IgD-negative memory B cell (primary cell): Measurements from ENCODE around the gene MTPN. TPM values are rescaled to one million over a fixed set of nuclear protein-coding genes. Genes with fewer than 3 reads are reported as not detected.

ENCODE experiments used
- H3K27ac Mint-ChIP-seq, 3 donors: one replicate each; pipeline ENCODE4 v1.8.0; 2020 to 2022; ENCODE audit warnings: mild to moderate bottlenecking in 3 of 3, mixed read lengths in 3 of 3, moderate library complexity in 1 of 3
- H3K27me3 Mint-ChIP-seq: one replicate; pipeline ENCODE4 v1.8.0; 2021; ENCODE audit warnings: mixed read lengths
- H3K36me3 Mint-ChIP-seq: one replicate; pipeline ENCODE4 v1.8.0; 2020; ENCODE audit warnings: mild to moderate bottlenecking, mixed read lengths
- H3K4me1 Mint-ChIP-seq, 3 donors: one replicate each; pipeline ENCODE4 v1.8.0; 2020 to 2022; ENCODE audit warnings: mixed read lengths in 3 of 3, mild to moderate bottlenecking in 1 of 3
- H3K4me3 Mint-ChIP-seq, 4 donors: one replicate each; pipeline ENCODE4 v1.8.0; 2020 to 2022; ENCODE audit warnings: mild to moderate bottlenecking in 4 of 4, mixed read lengths in 4 of 4, moderate library complexity in 3 of 4
- H3K9me3 Mint-ChIP-seq, 3 donors: one replicate each; pipeline ENCODE4 v1.8.0; 2020 to 2021; ENCODE audit warnings: mixed read lengths in 3 of 3, mild to moderate bottlenecking in 1 of 3
- polyA plus RNA-seq: library from polyadenylated mRNA; unstranded; fragments of 300-500 nt; fragmentation: Illumina TruSeq; gene quantifications from one replicate; pipeline ENCODE4 v1.2.3, GENCODE V29; 2021

The MTPN gene
- polyA plus RNA-seq, 1 donor from 2014 or later, result 235 TPM

DNA sequence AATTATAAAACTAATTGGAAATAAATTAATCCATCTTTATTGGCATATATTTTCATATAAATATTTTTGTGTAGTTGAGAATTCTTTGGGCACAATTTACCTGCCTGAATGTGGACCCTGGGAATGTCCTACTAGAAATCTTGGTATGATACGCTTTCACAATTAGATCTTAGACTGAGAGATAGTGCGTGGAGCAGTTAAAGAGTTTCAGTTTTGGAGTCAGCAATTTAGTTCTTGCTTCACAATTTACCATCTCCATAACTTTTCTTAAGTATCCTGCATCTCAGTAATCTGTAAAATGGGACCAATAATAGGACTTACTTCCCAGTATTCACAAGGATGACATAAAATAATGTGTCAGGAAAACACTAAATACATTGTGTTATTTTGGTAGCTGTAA, 2.0 kb downstream of the MTPN start:
- H3K4me1 Mint-ChIP-seq, result peaks cover 38 to 53% (median 48%) of the 10 kb centered on the region in 3 donors
- peaks cover 9% of the 10 kb centered on the region for H3K36me3 Mint-ChIP-seq
- H3K27ac Mint-ChIP-seq, result peak overlapping the region; percentile 89 to 98 (median 94)
- H3K9me3 Mint-ChIP-seq, result peaks cover 0 to 2% (median 0%) of the 10 kb centered on the region in 3 donors
- H3K27me3 Mint-ChIP-seq, result peaks cover 2% of the 10 kb centered on the region
- H3K4me3 Mint-ChIP-seq, result peak overlapping the region; percentile 94 to 98 (median 97)

DNA sequence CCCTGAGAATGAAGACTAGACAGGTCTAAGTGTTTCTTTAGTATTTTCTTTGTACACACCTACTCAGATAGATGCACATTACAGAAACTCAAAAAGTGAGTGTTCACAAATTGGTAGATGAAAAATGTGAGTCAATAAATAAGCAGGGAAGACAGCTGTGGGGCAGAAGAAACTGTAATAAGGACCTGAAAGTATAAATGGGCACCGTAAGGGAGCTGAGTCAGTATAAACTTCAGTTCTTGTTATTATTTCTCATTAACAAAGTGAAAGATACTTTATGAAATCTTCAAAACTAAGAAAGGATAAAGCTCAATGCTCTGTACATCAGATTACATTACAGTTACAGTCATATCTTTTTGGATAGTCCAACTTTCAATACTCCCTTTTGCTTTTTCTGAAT, 2.5 kb downstream of the MTPN start:
- Mint-ChIP-seq H3K36me3 (peaks cover 9% of the 10 kb centered on the region), H3K9me3 (peaks cover 0 to 2% (median 0%) of the 10 kb centered on the region in 3 donors), H3K27ac (peak overlapping the region; percentile 25 to 98 (median 94)), H3K27me3 (peaks cover 2% of the 10 kb centered on the region), H3K4me3 (peak overlapping the region; percentile 94 to 98 (median 97)), H3K4me1 (peaks cover 38 to 52% (median 47%) of the 10 kb centered on the region in 3 donors)

DNA sequence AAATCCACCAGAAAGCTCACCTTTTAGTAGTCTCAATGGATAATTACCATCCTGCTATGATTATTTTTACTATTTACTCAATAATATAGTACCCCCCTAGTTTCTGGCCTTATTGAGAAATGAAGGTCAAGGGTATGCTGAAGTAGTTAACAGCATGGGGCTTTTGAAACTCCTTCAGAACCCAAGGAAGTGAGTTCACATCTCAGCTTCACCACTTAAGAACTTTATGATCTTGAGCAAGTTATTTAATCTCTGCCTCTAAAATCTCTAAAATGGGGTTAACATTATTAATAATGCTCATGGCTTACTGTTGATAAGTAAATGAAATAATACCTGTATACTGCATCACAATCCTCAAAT, 5.8 kb downstream of the MTPN start:
- Mint-ChIP-seq H3K9me3 (no peaks in the 10 kb centered on the region), H3K27me3 (no peaks in the 10 kb centered on the region), H3K36me3 (peaks cover 17% of the 10 kb centered on the region), H3K4me3 (peak overlapping the region; percentile 57 to 73 (median 68)), H3K4me1 (peaks cover 54 to 57% (median 56%) of the 10 kb centered on the region in 3 donors), H3K27ac (peak overlapping the region; percentile 21 to 84 (median 68))

DNA sequence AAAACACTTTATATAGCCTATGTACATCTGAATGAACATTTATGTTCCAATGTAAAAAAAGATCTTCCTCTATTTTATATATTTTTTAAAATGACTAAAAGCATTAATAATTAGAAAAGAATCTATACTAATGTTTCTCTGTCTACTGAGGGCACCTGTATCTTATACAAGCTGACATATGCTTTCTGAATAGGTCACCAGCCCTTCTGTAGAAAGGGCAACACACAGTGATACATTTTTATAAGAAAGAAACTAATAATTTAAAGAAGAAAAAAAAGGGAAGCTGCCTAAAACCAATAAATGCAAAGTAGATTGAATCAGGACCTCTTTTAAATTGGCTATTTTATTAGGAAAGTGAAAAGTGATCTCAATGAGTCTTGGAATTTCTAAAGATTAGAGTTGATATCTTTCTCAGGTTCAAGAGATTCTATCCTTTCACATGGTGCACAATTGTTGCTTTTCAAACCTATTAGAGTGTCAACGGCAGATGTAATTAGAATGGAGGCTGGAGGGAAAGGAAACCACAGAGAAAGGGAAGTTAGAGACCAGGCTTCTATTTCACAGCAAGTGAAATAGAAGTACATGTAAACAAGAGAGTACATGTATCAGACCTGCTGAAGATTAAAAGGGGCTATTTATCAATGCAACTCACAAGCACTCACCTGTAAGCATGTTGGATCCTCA, 6.3 kb downstream of the MTPN start:
- Mint-ChIP-seq H3K9me3 (no peaks in the 10 kb centered on the region), H3K36me3 (peaks cover 17% of the 10 kb centered on the region), H3K27ac (peak overlapping the region; percentile 21 to 84 (median 68)), H3K4me1 (peaks cover 59 to 62% (median 62%) of the 10 kb centered on the region in 3 donors), H3K4me3 (peak overlapping the region; percentile 57 to 73 (median 68)), H3K27me3 (no peaks in the 10 kb centered on the region)

DNA sequence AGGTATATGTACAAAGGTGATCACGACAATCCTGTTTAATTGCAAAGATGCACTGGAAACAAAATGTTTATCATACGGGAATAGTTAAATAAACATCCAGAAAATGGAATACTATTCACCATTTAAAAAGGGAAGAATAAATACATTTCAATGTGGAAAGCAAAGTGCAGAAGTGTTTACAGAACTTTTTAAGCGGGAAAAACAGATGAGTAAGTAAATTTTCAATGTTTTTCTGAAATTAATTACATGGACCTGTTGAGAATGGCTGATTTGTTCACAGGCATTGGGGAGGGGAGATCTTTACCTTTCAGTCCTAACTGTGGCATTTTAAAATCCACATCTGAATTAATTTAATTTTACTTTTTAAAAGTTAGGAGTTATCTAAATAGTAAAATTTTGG, 7.1 kb downstream of the MTPN start:
- Mint-ChIP-seq H3K36me3 (peaks cover 15% of the 10 kb centered on the region), H3K27me3 (no peaks in the 10 kb centered on the region), H3K4me3 (peak overlapping the region in 2 of 4 donors; percentile 54 to 80), H3K9me3 (no peaks in the 10 kb centered on the region), H3K27ac (no peak overlapping the region), H3K4me1 (peaks cover 66 to 67% (median 67%) of the 10 kb centered on the region in 3 donors)

DNA sequence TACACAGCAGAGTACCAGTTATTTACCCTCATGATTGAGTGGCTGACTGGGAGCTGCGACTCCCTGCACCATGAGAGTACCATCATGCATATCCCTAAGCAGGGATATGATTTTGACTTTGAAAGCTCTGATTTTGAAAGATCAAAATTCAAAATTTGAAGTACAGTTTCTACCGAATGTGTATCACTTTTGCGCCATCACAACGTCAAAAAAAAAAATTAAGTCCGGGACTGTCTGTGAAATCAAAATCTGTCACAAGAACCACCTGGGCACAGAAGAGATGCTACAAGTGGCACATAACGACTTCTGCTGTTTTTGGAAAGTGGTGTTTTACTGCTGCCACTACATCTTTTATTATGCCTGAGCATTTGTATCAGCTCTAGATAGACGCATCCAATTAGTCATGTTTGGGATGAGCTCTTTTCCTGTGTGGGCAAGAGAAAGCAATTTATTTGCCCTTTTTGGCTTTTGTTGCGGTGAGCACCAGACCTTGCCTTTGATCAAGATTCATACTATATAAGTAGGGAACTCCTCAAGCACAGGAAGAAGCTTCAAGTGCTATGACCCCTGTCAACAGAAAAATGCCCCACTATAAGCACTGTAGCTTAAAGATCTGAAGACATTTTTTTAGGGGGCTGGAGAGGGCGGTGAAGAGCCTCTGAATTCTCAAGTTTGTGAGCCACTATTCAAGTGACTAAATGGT, 10.7 kb downstream of the MTPN start:
- Mint-ChIP-seq H3K4me1 (peaks cover 69 to 78% (median 74%) of the 10 kb centered on the region in 3 donors), H3K9me3 (no peaks in the 10 kb centered on the region), H3K27ac (peak overlapping the region; percentile 1 to 78 (median 62)), H3K36me3 (peaks cover 11% of the 10 kb centered on the region), H3K27me3 (no peaks in the 10 kb centered on the region), H3K4me3 (peak overlapping the region; percentile 42 to 72 (median 55))

DNA sequence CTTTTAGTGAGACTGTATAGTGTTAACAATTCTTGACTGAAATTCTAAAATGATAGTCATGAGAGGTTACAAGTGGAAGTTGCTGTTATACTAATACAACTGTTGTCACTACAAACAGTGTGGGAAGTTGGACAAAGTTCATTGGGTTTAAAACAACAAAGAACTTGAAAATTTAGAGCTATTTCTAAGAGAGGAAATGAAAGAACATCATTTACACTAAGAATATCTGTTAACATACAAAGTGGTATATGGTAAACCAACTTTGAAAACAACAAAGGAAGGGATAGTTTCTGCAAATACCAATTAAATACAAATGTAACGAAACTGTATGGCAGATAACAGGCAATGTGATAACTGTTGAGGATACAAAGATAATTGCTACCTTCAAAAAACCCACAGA, 11.6 kb downstream of the MTPN start:
- Mint-ChIP-seq H3K36me3 (peaks cover 11% of the 10 kb centered on the region), H3K4me3 (peak overlapping the region; percentile 13 to 72 (median 55)), H3K27me3 (no peaks in the 10 kb centered on the region), H3K4me1 (peaks cover 70 to 81% (median 74%) of the 10 kb centered on the region in 3 donors), H3K9me3 (no peaks in the 10 kb centered on the region), H3K27ac (peak overlapping the region in 1 of 3 donors; percentile 55)

DNA sequence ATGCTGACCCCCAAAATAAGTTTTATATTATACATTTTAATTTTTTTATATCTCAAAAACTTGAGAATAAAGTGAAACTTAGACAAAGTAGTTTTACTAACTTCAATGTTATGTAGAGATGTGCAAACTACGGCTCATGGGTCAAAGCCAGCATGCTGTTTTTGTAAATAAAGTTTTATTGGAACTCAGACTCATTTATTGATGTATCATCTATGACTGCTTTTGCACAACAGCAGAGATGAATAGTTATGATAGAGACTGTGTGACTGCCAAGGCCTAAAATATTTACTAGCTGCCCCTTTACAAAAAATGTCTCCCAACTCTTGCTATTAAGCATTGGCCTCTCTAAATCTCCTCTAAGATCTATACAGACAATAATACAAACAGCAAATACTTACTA, 12.4 kb downstream of the MTPN start:
- Mint-ChIP-seq H3K4me1 (peaks cover 70 to 85% (median 78%) of the 10 kb centered on the region in 3 donors), H3K27ac (peak overlapping the region in 1 of 3 donors; percentile 73), H3K4me3 (peak overlapping the region in 3 of 4 donors; percentile 30 to 84 (median 68)), H3K27me3 (no peaks in the 10 kb centered on the region), H3K9me3 (no peaks in the 10 kb centered on the region), H3K36me3 (peaks cover 14% of the 10 kb centered on the region)

DNA sequence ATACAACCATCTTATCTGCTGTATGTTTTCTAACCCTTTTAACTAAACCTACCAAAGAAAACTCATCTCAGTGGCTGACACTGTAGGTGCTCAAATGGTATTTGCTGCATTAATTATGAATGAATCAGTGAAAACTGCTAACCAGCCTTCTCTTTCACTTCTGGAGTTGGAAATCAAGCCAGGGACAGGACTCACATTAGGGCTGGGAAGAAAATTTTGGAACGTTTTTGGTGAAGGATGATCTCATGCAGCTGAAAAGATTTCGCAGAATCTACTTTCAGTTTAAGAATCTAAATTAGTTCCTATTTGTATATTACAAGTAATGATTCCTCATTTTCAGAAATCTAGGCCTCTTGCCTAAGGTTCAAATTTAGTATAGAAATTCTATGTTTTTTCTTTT, 12.9 kb downstream of the MTPN start:
- no peaks in the 10 kb centered on the region for H3K27me3 Mint-ChIP-seq
- peaks cover 12% of the 10 kb centered on the region for H3K36me3 Mint-ChIP-seq
- peak overlapping the region in 3 of 4 donors; percentile 30 to 82 (median 63) for H3K4me3 Mint-ChIP-seq
- peak overlapping the region in 1 of 3 donors; percentile 73 for H3K27ac Mint-ChIP-seq
- no peaks in the 10 kb centered on the region for H3K9me3 Mint-ChIP-seq
- peaks cover 72 to 85% (median 78%) of the 10 kb centered on the region in 3 donors for H3K4me1 Mint-ChIP-seq

DNA sequence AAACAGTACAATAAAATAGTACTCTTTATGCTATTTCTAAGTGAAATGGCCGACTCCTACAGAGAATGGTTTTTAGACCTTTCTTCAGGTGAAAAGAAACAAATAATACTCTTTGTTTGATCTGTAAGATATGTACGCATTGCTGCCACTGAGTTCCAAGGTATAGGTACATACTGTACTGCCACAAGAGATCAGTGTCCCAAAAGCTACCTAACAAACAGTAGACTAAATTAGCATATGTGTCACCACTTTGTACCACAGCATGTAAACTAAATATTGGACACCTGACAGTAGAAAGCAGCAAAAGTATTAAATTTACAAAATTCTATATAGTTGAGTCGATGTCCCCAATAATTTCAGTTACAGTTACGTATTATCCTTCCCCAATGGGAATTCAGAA, 14.4 kb downstream of the MTPN start:
- H3K4me1 Mint-ChIP-seq, result peaks cover 70 to 79% (median 78%) of the 10 kb centered on the region in 3 donors
- H3K27ac Mint-ChIP-seq, result peak overlapping the region in 1 of 3 donors; percentile 17
- H3K4me3 Mint-ChIP-seq, result peak overlapping the region in 2 of 4 donors; percentile 32 to 45
- no peaks in the 10 kb centered on the region for H3K9me3 Mint-ChIP-seq
- peaks cover 12% of the 10 kb centered on the region for H3K36me3 Mint-ChIP-seq
- H3K27me3 Mint-ChIP-seq, result no peaks in the 10 kb centered on the region

DNA sequence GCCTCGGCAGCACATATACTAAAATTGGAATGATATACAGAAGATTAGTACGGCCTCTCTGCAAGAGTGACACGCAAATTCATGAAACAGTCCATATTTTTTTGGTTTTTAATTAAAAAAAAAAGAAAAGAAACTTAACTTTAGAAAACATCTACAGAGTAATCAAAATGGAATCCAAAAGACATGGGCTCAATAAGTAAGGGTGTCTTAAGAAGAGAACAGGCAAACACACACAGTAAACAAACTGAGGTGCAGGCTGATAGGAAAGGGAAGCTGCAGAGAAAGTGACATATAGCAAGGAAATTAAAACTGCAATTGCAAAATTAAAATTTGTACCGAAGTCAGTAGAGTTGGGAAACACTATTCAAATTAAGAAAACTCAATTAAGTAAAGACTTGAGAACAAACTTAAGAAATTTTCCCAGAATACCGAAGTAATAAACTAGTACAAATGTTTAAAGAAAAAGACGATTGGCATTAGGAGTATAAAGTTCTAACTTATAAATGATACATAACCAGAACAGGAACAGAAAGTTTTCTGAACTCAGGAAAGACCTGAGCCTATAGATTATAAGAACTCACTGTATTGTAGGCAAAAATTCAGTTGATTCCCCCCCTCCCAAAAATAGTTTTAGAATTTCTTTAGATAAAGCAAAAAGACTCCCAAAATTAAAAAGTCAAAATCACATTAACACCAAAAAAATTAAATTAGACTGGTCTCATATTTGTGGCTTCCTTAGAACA, 16.3 kb downstream of the MTPN start:
- H3K36me3 Mint-ChIP-seq, result peaks cover 7% of the 10 kb centered on the region
- H3K27ac Mint-ChIP-seq, result peak overlapping the region; percentile 38 to 78 (median 60)
- H3K27me3 Mint-ChIP-seq, result no peaks in the 10 kb centered on the region
- H3K9me3 Mint-ChIP-seq, result no peaks in the 10 kb centered on the region
- peak overlapping the region in 3 of 4 donors; percentile 38 to 86 (median 78) for H3K4me3 Mint-ChIP-seq
- H3K4me1 Mint-ChIP-seq, result peaks cover 65 to 75% (median 74%) of the 10 kb centered on the region in 3 donors

DNA sequence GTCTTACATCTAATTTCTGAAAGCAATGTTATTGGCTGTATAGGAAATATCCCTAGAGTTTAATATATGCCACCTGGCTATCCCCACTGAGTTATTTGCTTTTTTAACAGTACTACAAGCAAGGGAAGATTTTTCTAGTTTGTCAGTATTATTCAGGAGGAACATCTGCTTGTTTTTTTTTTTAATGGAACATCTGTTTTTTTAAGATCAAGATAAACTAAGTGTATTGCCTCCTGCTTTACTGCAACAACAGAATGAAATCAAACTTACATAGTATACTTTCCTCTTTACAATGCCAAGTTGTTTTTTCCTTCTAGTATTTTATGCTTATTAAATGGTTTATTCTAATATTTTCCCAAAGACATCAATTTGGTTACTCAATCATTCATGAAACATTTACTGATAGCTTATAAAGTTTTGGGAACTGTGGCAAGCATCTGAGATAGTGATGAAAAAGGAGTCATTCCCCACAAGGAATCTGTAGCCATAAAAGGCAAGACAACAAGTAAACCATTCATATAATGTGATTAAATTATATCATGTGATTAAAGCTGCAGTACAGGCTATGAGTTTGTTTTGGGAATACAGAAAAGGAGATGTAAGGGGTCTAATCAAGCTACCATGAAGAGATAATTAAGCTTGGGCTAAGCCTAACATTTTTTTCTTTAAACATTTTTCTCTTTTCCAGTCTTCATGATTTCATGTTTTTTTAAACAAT, 17.4 kb downstream of the MTPN start:
- H3K36me3 Mint-ChIP-seq, result peaks cover 7% of the 10 kb centered on the region

DNA sequence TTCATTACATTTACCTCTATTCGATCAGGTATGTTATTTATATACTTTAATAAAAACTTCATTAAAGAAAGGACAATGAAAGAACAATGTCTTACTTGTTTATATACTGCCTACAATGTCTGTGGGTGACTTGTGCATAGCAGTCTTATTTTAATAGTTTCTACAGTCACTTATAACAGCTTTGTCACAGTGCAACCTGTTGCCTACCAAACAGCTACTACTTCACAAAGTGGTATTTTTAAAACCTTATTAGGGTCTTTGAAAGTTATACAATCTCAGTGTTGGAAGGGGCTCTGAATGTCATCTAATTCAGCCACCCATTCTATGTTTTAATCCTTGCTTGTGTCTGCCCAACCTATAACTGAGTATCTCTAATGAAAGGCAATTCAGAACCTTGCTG, 19.0 kb downstream of the MTPN start:
- no peaks in the 10 kb centered on the region for H3K9me3 Mint-ChIP-seq
- H3K4me1 Mint-ChIP-seq, result peaks cover 57 to 65% (median 63%) of the 10 kb centered on the region in 3 donors
- H3K36me3 Mint-ChIP-seq, result peaks cover 8% of the 10 kb centered on the region
- H3K4me3 Mint-ChIP-seq, result peak overlapping the region in 1 of 4 donors; percentile 82
- H3K27ac Mint-ChIP-seq, result peak overlapping the region in 1 of 3 donors; percentile 44
- H3K27me3 Mint-ChIP-seq, result no peaks in the 10 kb centered on the region

More for the DNA sequence above, 17.4 kb downstream of the MTPN start:
- Mint-ChIP-seq H3K27ac (no peak overlapping the region), H3K4me3 (peak overlapping the region in 1 of 4 donors; percentile 56), H3K4me1 (peaks cover 63 to 71% (median 71%) of the 10 kb centered on the region in 3 donors), H3K27me3 (no peaks in the 10 kb centered on the region), H3K9me3 (no peaks in the 10 kb centered on the region)

DNA sequence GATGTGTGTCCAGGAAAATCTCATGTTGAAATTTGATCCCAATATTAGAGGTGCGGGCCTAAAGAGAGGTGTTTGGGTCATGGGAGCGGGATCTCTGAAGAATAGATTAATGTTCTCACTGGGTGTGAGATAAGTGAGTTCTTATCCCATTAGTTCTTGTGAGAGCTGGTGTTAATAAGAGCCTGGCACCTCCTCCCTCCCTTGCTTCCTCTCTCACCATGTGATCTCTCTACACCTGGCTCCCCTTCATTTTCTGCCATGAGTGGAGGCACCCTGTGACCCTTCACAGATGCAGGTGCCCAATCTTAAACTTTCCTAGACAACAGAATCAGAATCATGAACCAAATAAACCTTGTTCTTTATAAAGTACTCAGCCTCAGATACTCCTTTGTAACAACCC, 19.5 kb downstream of the MTPN start:
- H3K36me3 Mint-ChIP-seq, result peaks cover 9% of the 10 kb centered on the region
- peaks cover 57 to 64% (median 62%) of the 10 kb centered on the region in 3 donors for H3K4me1 Mint-ChIP-seq
- H3K4me3 Mint-ChIP-seq, result peak overlapping the region in 2 of 4 donors; percentile 44 to 82
- H3K9me3 Mint-ChIP-seq, result no peaks in the 10 kb centered on the region
- peak overlapping the region; percentile 15 to 44 (median 26) for H3K27ac Mint-ChIP-seq
- no peaks in the 10 kb centered on the region for H3K27me3 Mint-ChIP-seq
